ENCODE measurements around the gene MAP3K19.
"Not testable (repeated sequence)": the region's sequence is repeated elsewhere in the genome, so short reads cannot be mapped to it uniquely, and the experiment has no call there.

Gene MAP3K19

GRCh38 chr2:135047300-135047699 is at the start of gene MAP3K19:
TSS of gene MAP3K19 (minus strand) at chr2:135047447. CDS start at chr2:135024647, 22,800 bp downstream.
- DNase-seq: no peak

GRCh38 chr2:135096665-135097446 is 49.6 kb upstream of the MAP3K19 start:
- no peak for DNase-seq

GRCh38 chr2:135095591-135095990 is 48.3 kb upstream of the MAP3K19 start:
- DNase-seq: no peak

- no peak for DNase-seq
Measured at GRCh38 chr2:135094508-135094907, 47.3 kb upstream of the MAP3K19 start.

- DNase-seq: peak; percentile 54
Measured at GRCh38 chr2:135093670-135094330, 46.6 kb upstream of the MAP3K19 start.

- DNase-seq: no peak
Measured at GRCh38 chr2:135093193-135093592, 45.9 kb upstream of the MAP3K19 start.

- no peak for DNase-seq
Measured at GRCh38 chr2:135091681-135092080, 44.4 kb upstream of the MAP3K19 start.

- DNase-seq: not testable (repeated sequence)
Measured at GRCh38 chr2:135089597-135089996, 42.4 kb upstream of the MAP3K19 start.

GRCh38 chr2:135086222-135086621 is 39.0 kb upstream of the MAP3K19 start:
- DNase-seq: no peak

- no peak for DNase-seq
Measured at GRCh38 chr2:135078417-135078816, 31.2 kb upstream of the MAP3K19 start.

GRCh38 chr2:135076556-135076955 is 29.3 kb upstream of the MAP3K19 start:
- DNase-seq: no peak

GRCh38 chr2:135074216-135074615 is 27.0 kb upstream of the MAP3K19 start:
- no peak for DNase-seq

GRCh38 chr2:135072125-135072997 is 25.1 kb upstream of the MAP3K19 start:
- no peak for DNase-seq

- DNase-seq: no peak
Measured at GRCh38 chr2:135066710-135067109, 19.5 kb upstream of the MAP3K19 start.

GRCh38 chr2:135064149-135064548 is 16.9 kb upstream of the MAP3K19 start:
- no peak for DNase-seq

- no peak for DNase-seq
Measured at GRCh38 chr2:135063210-135063609, 16.0 kb upstream of the MAP3K19 start.

GRCh38 chr2:135059577-135059976 is 12.3 kb upstream of the MAP3K19 start:
- no peak for DNase-seq

- no peak for DNase-seq
Measured at GRCh38 chr2:135056790-135057189, 9.5 kb upstream of the MAP3K19 start.

GRCh38 chr2:135055182-135055786 is 8.0 kb upstream of the MAP3K19 start:
- no peak for DNase-seq

- DNase-seq: no peak
Measured at GRCh38 chr2:135052997-135053474, 5.8 kb upstream of the MAP3K19 start.

GRCh38 chr2:135052042-135052876 is 5.0 kb upstream of the MAP3K19 start, which contains the start of gene RAB3GAP1:
TSS of gene RAB3GAP1 (plus strand) at chr2:135052292. CDS start at chr2:135052308, 16 bp downstream.
- DNase-seq: peak; percentile 8

- DNase-seq: no peak
Measured at GRCh38 chr2:135050684-135051083, 3.4 kb upstream of the MAP3K19 start.

Data from NCI-H2081 treated with DMSO at 0.1 percent for 48 hours (cell line).